ENCODE measurements around the gene SOX2. TPM values are rescaled to one million over a fixed set of nuclear protein-coding genes. Genes with fewer than 3 reads are reported as not detected.

Gene SOX2
- polyA plus RNA-seq, 3 donors, result not detected

DNA sequence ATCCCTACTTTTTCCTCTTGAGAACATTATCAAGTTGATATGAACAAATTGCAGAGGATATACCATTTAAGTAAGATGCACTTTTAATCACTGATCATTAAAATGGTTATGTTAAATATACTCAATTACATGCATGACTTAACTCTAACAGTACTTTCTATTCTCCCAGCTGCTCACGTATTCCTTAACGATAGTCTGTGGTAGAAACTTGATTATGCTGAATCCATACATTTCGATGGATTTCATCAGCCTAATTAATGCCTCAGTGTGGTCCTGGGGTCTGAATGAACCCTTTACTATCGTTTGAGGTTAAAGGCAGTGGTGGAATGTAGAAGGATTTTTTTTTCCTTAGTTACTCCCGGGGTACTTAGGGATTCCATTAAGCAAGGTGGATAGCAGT is 18.6 kb downstream of the SOX2 start:
- Histone ChIP-seq H3K9me3 (replicated peaks in 1 of 2; ENCODE audit: control insufficient read depth in 1 of 2, insufficient read depth in 1 of 2, low read length in 2 of 2) (peaks cover 11 to 38% of the 10 kb centered on the region in 2 donors), H3K4me3 (replicated peaks in 1 of 3; ENCODE audit: low read depth in 2 of 3, low read length in 3 of 3) (no peak overlapping the region), H2AFZ (ENCODE audit: insufficient read depth, low read depth, low read length, poor library complexity, severe bottlenecking) (no peak overlapping the region), H3K36me3 (replicated peaks in 1 of 2; ENCODE audit: control insufficient read depth in 1 of 2, insufficient read depth in 2 of 2, low read length in 2 of 2) (no peaks in the 10 kb centered on the region), H3K9ac (ENCODE audit: insufficient read depth, low read length, poor library complexity, severe bottlenecking) (no peak overlapping the region), H3K79me2 (ENCODE audit: insufficient read depth, low read length) (no peaks in the 10 kb centered on the region), H3K27ac (ENCODE audit: low read depth in 1 of 2, low read length in 2 of 2) (no peak overlapping the region), H3K4me1 (ENCODE audit: control insufficient read depth in 1 of 2, insufficient read depth in 2 of 2, low read length in 2 of 2) (peaks cover 0 to 14% of the 10 kb centered on the region in 2 donors), H4K20me1 (ENCODE audit: insufficient read depth, low read length) (no peaks in the 10 kb centered on the region), H3K4me2 (replicated peaks; ENCODE audit: extremely low read depth, low read length, poor library complexity, severe bottlenecking) (no peak overlapping the region), H3K27me3 (ENCODE audit: control insufficient read depth in 2 of 2, insufficient read depth in 2 of 2, low read length in 2 of 2) (peaks cover 60 to 68% of the 10 kb centered on the region in 2 donors)
- H3K36me3 Mint-ChIP-seq, result peaks cover 0 to 3% of the 10 kb centered on the region in 2 donors
- WGBS (ENCODE audit: insufficient coverage), result no CpG with 5 or more reads among the region's 5 CpGs
- H3K4me1 Mint-ChIP-seq, result peaks cover 17% of the 10 kb centered on the region
- TF ChIP-seq, protein P1, sequence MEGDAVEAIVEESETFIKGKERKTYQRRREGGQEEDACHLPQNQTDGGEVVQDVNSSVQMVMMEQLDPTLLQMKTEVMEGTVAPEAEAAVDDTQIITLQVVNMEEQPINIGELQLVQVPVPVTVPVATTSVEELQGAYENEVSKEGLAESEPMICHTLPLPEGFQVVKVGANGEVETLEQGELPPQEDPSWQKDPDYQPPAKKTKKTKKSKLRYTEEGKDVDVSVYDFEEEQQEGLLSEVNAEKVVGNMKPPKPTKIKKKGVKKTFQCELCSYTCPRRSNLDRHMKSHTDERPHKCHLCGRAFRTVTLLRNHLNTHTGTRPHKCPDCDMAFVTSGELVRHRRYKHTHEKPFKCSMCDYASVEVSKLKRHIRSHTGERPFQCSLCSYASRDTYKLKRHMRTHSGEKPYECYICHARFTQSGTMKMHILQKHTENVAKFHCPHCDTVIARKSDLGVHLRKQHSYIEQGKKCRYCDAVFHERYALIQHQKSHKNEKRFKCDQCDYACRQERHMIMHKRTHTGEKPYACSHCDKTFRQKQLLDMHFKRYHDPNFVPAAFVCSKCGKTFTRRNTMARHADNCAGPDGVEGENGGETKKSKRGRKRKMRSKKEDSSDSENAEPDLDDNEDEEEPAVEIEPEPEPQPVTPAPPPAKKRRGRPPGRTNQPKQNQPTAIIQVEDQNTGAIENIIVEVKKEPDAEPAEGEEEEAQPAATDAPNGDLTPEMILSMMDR (IDR thresholded peaks at IDR 0.05), result no peak
- intact Hi-C loops (cut with micrococcal nuclease), result no loop called here
- no peak for DNase-seq
- H3K27ac Mint-ChIP-seq, result no peak overlapping the region
- peak overlapping the region in 1 of 2 donors; percentile 59 for H3K4me3 Mint-ChIP-seq
- peaks cover 56 to 71% (median 64%) of the 10 kb centered on the region in 3 donors for H3K27me3 Mint-ChIP-seq (ENCODE audit: low read depth in 3 of 3)
- H3K9me3 Mint-ChIP-seq, result peaks cover 0 to 30% (median 17%) of the 10 kb centered on the region in 7 donors

DNA sequence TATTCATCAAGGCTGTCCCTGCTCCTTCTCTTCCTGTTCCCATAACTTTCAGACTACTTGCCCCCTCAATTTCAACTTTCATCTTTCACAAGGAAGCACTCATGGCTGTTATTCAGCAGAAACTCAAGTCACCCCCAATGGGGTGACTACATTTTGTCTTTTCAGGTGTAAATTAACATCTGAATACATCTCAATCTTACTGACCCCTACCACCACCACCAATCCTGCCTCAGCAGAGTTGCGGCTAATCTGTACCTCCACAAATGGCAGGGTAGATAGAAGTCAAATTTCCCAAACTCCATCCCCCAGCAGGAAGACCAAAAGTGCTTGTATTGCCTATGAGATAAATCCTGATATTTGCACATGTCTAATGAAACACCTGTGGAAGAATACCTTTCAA is 19.2 kb downstream of the SOX2 start:
- Histone ChIP-seq H3K9ac (ENCODE audit: insufficient read depth, low read length, poor library complexity, severe bottlenecking) (no peak overlapping the region), H3K27me3 (ENCODE audit: control insufficient read depth in 2 of 2, insufficient read depth in 2 of 2, low read length in 2 of 2) (peaks cover 54 to 62% of the 10 kb centered on the region in 2 donors), H3K9me3 (replicated peaks in 1 of 2; ENCODE audit: control insufficient read depth in 1 of 2, insufficient read depth in 1 of 2, low read length in 2 of 2) (peaks cover 10 to 36% of the 10 kb centered on the region in 2 donors), H4K20me1 (ENCODE audit: insufficient read depth, low read length) (no peaks in the 10 kb centered on the region), H2AFZ (ENCODE audit: insufficient read depth, low read depth, low read length, poor library complexity, severe bottlenecking) (no peak overlapping the region), H3K79me2 (ENCODE audit: insufficient read depth, low read length) (no peaks in the 10 kb centered on the region), H3K4me2 (replicated peaks; ENCODE audit: extremely low read depth, low read length, poor library complexity, severe bottlenecking) (no peak overlapping the region), H3K27ac (ENCODE audit: low read depth in 1 of 2, low read length in 2 of 2) (no peak overlapping the region), H3K4me3 (replicated peaks in 1 of 3; ENCODE audit: low read depth in 2 of 3, low read length in 3 of 3) (no peak overlapping the region), H3K4me1 (ENCODE audit: control insufficient read depth in 1 of 2, insufficient read depth in 2 of 2, low read length in 2 of 2) (peaks cover 0 to 14% of the 10 kb centered on the region in 2 donors), H3K36me3 (replicated peaks in 1 of 2; ENCODE audit: control insufficient read depth in 1 of 2, insufficient read depth in 2 of 2, low read length in 2 of 2) (no peaks in the 10 kb centered on the region)
- TF ChIP-seq, protein P1 (IDR thresholded peaks at IDR 0.05), result no peak
- no CpG with 5 or more reads among the region's 1 CpG for WGBS (ENCODE audit: insufficient coverage)
- peaks cover 0 to 3% of the 10 kb centered on the region in 2 donors for H3K36me3 Mint-ChIP-seq
- H3K9me3 Mint-ChIP-seq, result peaks cover 0 to 27% (median 14%) of the 10 kb centered on the region in 7 donors
- H3K4me3 Mint-ChIP-seq, result peak overlapping the region in 1 of 2 donors; percentile 67
- H3K27ac Mint-ChIP-seq, result no peak overlapping the region
- peaks cover 52 to 67% (median 58%) of the 10 kb centered on the region in 3 donors for H3K27me3 Mint-ChIP-seq (ENCODE audit: low read depth in 3 of 3)
- DNase-seq, result no peak
- H3K4me1 Mint-ChIP-seq, result peaks cover 17% of the 10 kb centered on the region
- intact Hi-C loops (cut with micrococcal nuclease), result no loop called here
